GM12878 (cell line): Measurements from ENCODE around the gene BCAT1. TPM values are rescaled to one million over a fixed set of nuclear protein-coding genes. Genes with fewer than 3 reads are reported as not detected.

Source experiments
- ATAC-seq: fragments of 200-7000 bp; cut with Tn5 transposase; 3 replicates; pipeline ENCODE4 v1.9.1; 2020; ENCODE audit warnings: mild to moderate bottlenecking, moderate library complexity
- BruUV-seq: library from RNA; stranded (reverse); fragments of 400-500 nt; replicated peaks from 2 replicates; lab custom pipeline; 2021; lab: Mats Ljungman, UMichigan
- CTCF ChIA-PET: fragments of 300-600 bp; sonication (Branson Sonifier 250); formaldehyde crosslinking; extraction: SDS; loops from one replicate; lab custom pipeline; 2021; ENCODE audit warnings: inconsistent platforms; lab: Yijun Ruan, JAX
- POLR2A ChIA-PET: fragments of 350-600 bp; formaldehyde crosslinking; extraction: SDS; loops from one replicate; lab custom pipeline; 2021; ENCODE audit warnings: inconsistent platforms; lab: Charles Lee
- RAD21 ChIA-PET: fragments of 300-600 bp; sonication (Branson Sonifier 250); formaldehyde crosslinking; loops from one replicate; lab custom pipeline; 2023; ENCODE audit warnings: antibody characterized with exemption; ENCODE audit not compliant: unreplicated experiment; lab: Charles Lee
- SMC1A ChIA-PET: fragments of 300-600 bp; sonication (Branson Sonifier 250); formaldehyde crosslinking; loops from one replicate; lab custom pipeline; 2023; ENCODE audit not compliant: unreplicated experiment, uncharacterized antibody; lab: Charles Lee
- DNase-seq: peaks from one replicate; pipeline ENCODE4 v3.0.0-alpha.2; 2011; ENCODE audit warnings: low read depth, low spot score
- FAIRE-seq: peaks from 3 replicates; lab custom pipeline; 2011; peaks lifted over from hg19 to GRCh38; lab: Jason Lieb, UNC
- H2AFZ ChIP-seq: 2 replicates; pipeline ENCODE4 v1.6.0; 2011; ENCODE audit warnings: low read depth, low read length, control low read depth; ENCODE audit not compliant: control insufficient read depth
- H3K27ac ChIP-seq: 2 replicates; pipeline ENCODE4 v1.5.1; 2011; ENCODE audit warnings: control low read depth; ENCODE audit not compliant: control insufficient read depth, insufficient read depth
- H3K27me3 ChIP-seq, 2 experiments: replicated peaks in 1 of 2; 2 replicates each; pipeline versions ENCODE4 v1.6.0 to v1.6.1; 2011; ENCODE audit warnings: low read length in 1 of 2; ENCODE audit not compliant: control insufficient read depth in 2 of 2, insufficient read depth in 2 of 2
- H3K36me3 ChIP-seq, 2 experiments: 2 replicates each; pipeline ENCODE4 v1.5.1; 2011; ENCODE audit warnings: low read length in 1 of 2; ENCODE audit not compliant: control insufficient read depth in 2 of 2, insufficient read depth in 2 of 2
- H3K4me1 ChIP-seq: 2 replicates; pipeline ENCODE4 v1.6.1; 2011; ENCODE audit warnings: mild to moderate bottlenecking, low read length, moderate library complexity, mixed read lengths; ENCODE audit not compliant: control insufficient read depth, insufficient read depth
- H3K4me2 ChIP-seq: 2 replicates; pipeline ENCODE4 v1.6.0; 2011; ENCODE audit warnings: control low read depth; ENCODE audit not compliant: control insufficient read depth, insufficient read depth
- H3K4me3 ChIP-seq: fragments of 200-600 bp; sonication (generic); 2 replicates; pipeline ENCODE4 v1.5.1; 2016
- H3K79me2 ChIP-seq: 2 replicates; pipeline ENCODE4 v1.6.0; 2011; ENCODE audit warnings: low read length; ENCODE audit not compliant: control insufficient read depth, insufficient read depth
- H3K9ac ChIP-seq: 2 replicates; pipeline ENCODE4 v1.8.0; 2011; ENCODE audit warnings: low read length, control low read depth, mixed read lengths; ENCODE audit not compliant: control insufficient read depth, insufficient read depth
- H3K9me3 ChIP-seq: replicated peaks from 3 replicates; pipeline ENCODE4 v1.5.1; 2011; ENCODE audit warnings: mild to moderate bottlenecking, low read length; ENCODE audit not compliant: control insufficient read depth, insufficient read depth
- H4K20me1 ChIP-seq: 2 replicates; pipeline ENCODE4 v1.6.0; 2011; ENCODE audit not compliant: control insufficient read depth, insufficient read depth
- BACH1 ChIP-seq: fragments of 450-650 bp; IDR thresholded peaks from 2 replicates; pipeline ENCODE4 v1.6.1; 2017; ENCODE audit warnings: mild to moderate bottlenecking, borderline replicate concordance
- BRCA1 ChIP-seq: IDR thresholded peaks from 2 replicates; pipeline ENCODE4 v1.6.1; 2011; ENCODE audit warnings: low read depth, low read length, improper control_type of control experiment
- CBX3 ChIP-seq: fragments of 200-600 bp; sonication (generic); IDR thresholded peaks from 2 replicates; pipeline ENCODE4 v1.6.1; 2016; ENCODE audit warnings: low read depth, borderline replicate concordance
- JUND ChIP-seq: IDR thresholded peaks from 2 replicates; pipeline ENCODE4 v1.6.1; 2012; ENCODE audit warnings: low read depth, mild to moderate bottlenecking, low read length, improper control_type of control experiment, moderate library complexity
- KDM1A ChIP-seq: fragments of 200-600 bp; sonication (generic); IDR thresholded peaks from 2 replicates; pipeline ENCODE4 v1.6.1; 2016; ENCODE audit warnings: borderline replicate concordance
- MTA2 ChIP-seq: fragments of 450-650 bp; IDR thresholded peaks from 2 replicates; pipeline ENCODE4 v1.6.1; 2016; ENCODE audit warnings: low read depth, mild to moderate bottlenecking, moderate library complexity
- NFYA ChIP-seq: IDR thresholded peaks from 2 replicates; pipeline ENCODE4 v1.6.1; 2011; ENCODE audit warnings: low read depth, mild to moderate bottlenecking, low read length, improper control_type of control experiment, borderline replicate concordance
- NRF1 ChIP-seq: conservative IDR thresholded peaks from 2 replicates; pipeline ENCODE4 v1.6.1; 2011; ENCODE audit warnings: mild to moderate bottlenecking, low read depth, low read length, improper control_type of control experiment
- SRF ChIP-seq, 2 experiments: IDR thresholded peaks; 2 replicates each; pipeline ENCODE4 v1.6.1; 2011; ENCODE audit warnings: low read depth in 2 of 2, low read length in 2 of 2, mild to moderate bottlenecking in 1 of 2, moderate library complexity in 1 of 2
- TCF7 ChIP-seq: IDR thresholded peaks from 2 replicates; pipeline ENCODE4 v1.6.1; 2014; ENCODE audit warnings: antibody characterized with exemption, borderline replicate concordance
- ZSCAN29 ChIP-seq: fragments of 450-650 bp; IDR thresholded peaks from 2 replicates; pipeline ENCODE4 v1.6.1; 2017; ENCODE audit warnings: mild to moderate bottlenecking, moderate library complexity
- WGBS: methylation state at CpG from one replicate; pipeline ENCODE4 v1.1.6; 2016; ENCODE audit warnings: low lambda C conversion rate; ENCODE audit not compliant: insufficient replicate concordance, insufficient coverage; ENCODE audit errors: missing lambda C conversion rate; 5-methylcytosine and 5-hydroxymethylcytosine counted together
- in situ Hi-C: fragments of 300-500 bp; cut with MboI; formaldehyde crosslinking; loops from 9 replicates; pipeline ENCODE4 v1.14.3; 2018; ENCODE audit warnings: mixed read lengths
- intact Hi-C: fragments of 100-400 bp; cut with micrococcal nuclease; formaldehyde crosslinking; loops from one replicate; pipeline ENCODE4 v1.14.2; 2022; ENCODE audit not compliant: unreplicated experiment
- polyA plus RNA-seq, 11 experiments: library from polyadenylated mRNA; depleted of rRNA in 4 of 11; unstranded in 6 of 11; stranded (reverse) in 5 of 11; fragments of >200 nt; fragmentation: Nextera tagmentation in 4 of 11; fragmentation: Illumina TruSeq in 1 of 11; extraction: Ambion mirVana in 4 of 11; extraction: Trizol in 1 of 11; gene quantifications; 1 replicate in 1 of 11; 2 replicates in 10 of 11; pipeline versions ENCODE4 v1.2.1 to v1.2.3, GENCODE V29; 2011 to 2016; ENCODE audit warnings: inconsistent platforms in 2 of 11, missing spikeins in 2 of 11, low read depth in 1 of 11
- total RNA-seq, 4 experiments: library from RNA; depleted of rRNA in 3 of 4; stranded (reverse); fragments of >200 nt in 3 of 4; fragmentation: Illumina TruSeq in 1 of 4; extraction: Trizol in 1 of 4; gene quantifications; 2 replicates each; pipeline versions ENCODE4 v1.2.1 to v1.2.3, GENCODE V29; 2013 to 2021
- TF ChIP-seq, protein P1 (sequence below): fragments of 450-650 bp; formaldehyde crosslinking; IDR thresholded peaks from 2 replicates; pipeline ENCODE4 v1.4.0; 2020; ENCODE audit warnings: mild to moderate bottlenecking, moderate library complexity
- TF ChIP-seq, protein P2 (sequence below): fragments of 450-650 bp; conservative IDR thresholded peaks from 2 replicates; pipeline ENCODE4 v1.6.1; 2017; ENCODE audit warnings: mild to moderate bottlenecking, moderate library complexity

Gene BCAT1
- total and polyA plus RNA-seq, 10 of the 15 experiments (the other 5 are each of a cell fraction or from before 2014, with no cell fraction given) = 26.2 to 187 (median 81.9) TPM

DNA sequence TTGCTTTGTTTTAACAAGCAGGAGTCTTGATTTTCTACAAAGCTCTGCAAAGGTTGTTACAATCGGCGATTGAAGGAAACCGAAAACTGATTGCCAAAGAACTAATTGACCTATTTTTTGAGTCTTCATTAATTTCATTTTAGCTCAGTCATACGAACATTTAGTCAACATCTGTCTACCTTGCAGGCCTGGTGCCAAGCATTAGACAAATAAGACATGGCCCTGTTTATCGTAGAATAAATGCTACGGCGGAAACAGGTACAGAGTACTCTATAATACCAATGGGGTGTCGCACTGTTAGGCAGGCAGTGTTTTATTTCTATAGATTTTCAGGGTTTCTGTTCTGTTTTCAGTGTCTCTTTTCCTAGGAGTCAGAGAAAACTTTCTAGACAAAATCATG, 171.5 kb downstream of the BCAT1 start:
- H3K4me1 ChIP-seq = no peaks in the 10 kb centered on the region
- H3K27ac ChIP-seq = no peak overlapping the region
- no TSS peak for BruUV-seq
- DNase-seq (no peak), FAIRE-seq (no peak), ATAC-seq (no peak)
- 80% methylated on average over 8 of the region's 8 CpGs for WGBS
- CTCF ChIA-PET = interaction anchor here (2.3 to 2.6 kb wide), 2 partner anchors 18 to 1921 kb away, joined by 6 to 13 read pairs; no protein-coding TSS in a partner anchor
- H3K4me2 ChIP-seq = no peak overlapping the region
- no peak overlapping the region for H3K4me3 ChIP-seq
- RAD21 ChIA-PET = interaction anchor here (0.7 to 2.5 kb wide), 5 partner anchors 16 to 1510 kb away, joined by 3 to 8 read pairs (median 3); no protein-coding TSS in a partner anchor
- POLR2A ChIA-PET = interaction anchor here (0.5 to 1.2 kb wide), 4 partner anchors 9 to 1571 kb away, joined by 3 to 5 read pairs (median 3); no protein-coding TSS in a partner anchor
- intact Hi-C loops = loop anchor here (5.0 kb wide), 1 partner anchor 180 kb away; no protein-coding TSS in a partner anchor
- SMC1A ChIA-PET = interaction anchor here (0.6 to 2.3 kb wide), 6 partner anchors 9 to 1571 kb away, joined by 3 to 6 read pairs (median 4); no protein-coding TSS in a partner anchor
- in situ Hi-C loops = no loop called here
- TF ChIP-seq SRF (IDR thresholded peaks at IDR 0.05; ENCODE audit: low read depth in 2 of 2, low read length in 2 of 2) (no peak), KDM1A (no peak), NFYA (no peak), JUND (no peak), BACH1 (no peak), CBX3 (no peak), NRF1 (no peak), MTA2 (no peak), TCF7 (no peak), BRCA1 (no peak), ZSCAN29 (no peak)
- TF ChIP-seq, protein P1, sequence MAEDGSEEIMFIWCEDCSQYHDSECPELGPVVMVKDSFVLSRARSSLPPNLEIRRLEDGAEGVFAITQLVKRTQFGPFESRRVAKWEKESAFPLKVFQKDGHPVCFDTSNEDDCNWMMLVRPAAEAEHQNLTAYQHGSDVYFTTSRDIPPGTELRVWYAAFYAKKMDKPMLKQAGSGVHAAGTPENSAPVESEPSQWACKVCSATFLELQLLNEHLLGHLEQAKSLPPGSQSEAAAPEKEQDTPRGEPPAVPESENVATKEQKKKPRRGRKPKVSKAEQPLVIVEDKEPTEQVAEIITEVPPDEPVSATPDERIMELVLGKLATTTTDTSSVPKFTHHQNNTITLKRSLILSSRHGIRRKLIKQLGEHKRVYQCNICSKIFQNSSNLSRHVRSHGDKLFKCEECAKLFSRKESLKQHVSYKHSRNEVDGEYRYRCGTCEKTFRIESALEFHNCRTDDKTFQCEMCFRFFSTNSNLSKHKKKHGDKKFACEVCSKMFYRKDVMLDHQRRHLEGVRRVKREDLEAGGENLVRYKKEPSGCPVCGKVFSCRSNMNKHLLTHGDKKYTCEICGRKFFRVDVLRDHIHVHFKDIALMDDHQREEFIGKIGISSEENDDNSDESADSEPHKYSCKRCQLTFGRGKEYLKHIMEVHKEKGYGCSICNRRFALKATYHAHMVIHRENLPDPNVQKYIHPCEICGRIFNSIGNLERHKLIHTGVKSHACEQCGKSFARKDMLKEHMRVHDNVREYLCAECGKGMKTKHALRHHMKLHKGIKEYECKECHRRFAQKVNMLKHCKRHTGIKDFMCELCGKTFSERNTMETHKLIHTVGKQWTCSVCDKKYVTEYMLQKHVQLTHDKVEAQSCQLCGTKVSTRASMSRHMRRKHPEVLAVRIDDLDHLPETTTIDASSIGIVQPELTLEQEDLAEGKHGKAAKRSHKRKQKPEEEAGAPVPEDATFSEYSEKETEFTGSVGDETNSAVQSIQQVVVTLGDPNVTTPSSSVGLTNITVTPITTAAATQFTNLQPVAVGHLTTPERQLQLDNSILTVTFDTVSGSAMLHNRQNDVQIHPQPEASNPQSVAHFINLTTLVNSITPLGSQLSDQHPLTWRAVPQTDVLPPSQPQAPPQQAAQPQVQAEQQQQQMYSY = no peak
- TF ChIP-seq, protein P2, sequence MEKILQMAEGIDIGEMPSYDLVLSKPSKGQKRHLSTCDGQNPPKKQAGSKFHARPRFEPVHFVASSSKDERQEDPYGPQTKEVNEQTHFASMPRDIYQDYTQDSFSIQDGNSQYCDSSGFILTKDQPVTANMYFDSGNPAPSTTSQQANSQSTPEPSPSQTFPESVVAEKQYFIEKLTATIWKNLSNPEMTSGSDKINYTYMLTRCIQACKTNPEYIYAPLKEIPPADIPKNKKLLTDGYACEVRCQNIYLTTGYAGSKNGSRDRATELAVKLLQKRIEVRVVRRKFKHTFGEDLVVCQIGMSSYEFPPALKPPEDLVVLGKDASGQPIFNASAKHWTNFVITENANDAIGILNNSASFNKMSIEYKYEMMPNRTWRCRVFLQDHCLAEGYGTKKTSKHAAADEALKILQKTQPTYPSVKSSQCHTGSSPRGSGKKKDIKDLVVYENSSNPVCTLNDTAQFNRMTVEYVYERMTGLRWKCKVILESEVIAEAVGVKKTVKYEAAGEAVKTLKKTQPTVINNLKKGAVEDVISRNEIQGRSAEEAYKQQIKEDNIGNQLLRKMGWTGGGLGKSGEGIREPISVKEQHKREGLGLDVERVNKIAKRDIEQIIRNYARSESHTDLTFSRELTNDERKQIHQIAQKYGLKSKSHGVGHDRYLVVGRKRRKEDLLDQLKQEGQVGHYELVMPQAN = no peak
- H3K9ac ChIP-seq = no peak overlapping the region
- no peaks in the 10 kb centered on the region; the same call in 1 of the 2 replicates for H4K20me1 ChIP-seq
- H3K79me2 ChIP-seq = no peaks in the 10 kb centered on the region
- H3K36me3 ChIP-seq = no peaks in the 10 kb centered on the region
- no peaks in the 10 kb centered on the region for H3K27me3 ChIP-seq
- H3K9me3 ChIP-seq = no peaks in the 10 kb centered on the region; the same call in 2 of the 3 replicates
- no peak overlapping the region for H2AFZ ChIP-seq
